H1 (cell line): ENCODE results near the gene BBS2. TPM values are rescaled to one million over a fixed set of nuclear protein-coding genes. Genes with fewer than 3 reads are reported as not detected.

Experiments
- ASH2L ChIP-seq: fragments of 200-600, 300-600 bp; sonication (generic); IDR thresholded peaks from one replicate; pipeline ENCODE4 v1.7.1; 2017; ENCODE audit warnings: low read length
- CHD7 ChIP-seq: fragments of 300-600 bp; sonication (generic); IDR thresholded peaks from 2 replicates; pipeline ENCODE4 v1.7.1; 2012; ENCODE audit warnings: low read length, moderate library complexity, mild to moderate bottlenecking, inconsistent platforms; ENCODE audit not compliant: insufficient replicate concordance
- RBBP5 ChIP-seq: IDR thresholded peaks from 2 replicates; pipeline ENCODE4 v1.7.1; 2012; ENCODE audit warnings: low read depth, mild to moderate bottlenecking, inconsistent platforms, low read length, moderate library complexity, borderline replicate concordance
- TAF7 ChIP-seq: optimal IDR thresholded peaks from 2 replicates; pipeline ENCODE3; 2011; ENCODE audit warnings: low read depth, mild to moderate bottlenecking, inconsistent platforms, low read length, moderate library complexity, borderline replicate concordance
- polyA plus RNA-seq, 7 experiments: library from polyadenylated mRNA; depleted of rRNA in 3 of 7; stranded (reverse) in 5 of 7; unstranded in 2 of 7; fragments of >200 nt in 5 of 7; fragments of 200-250 nt in 2 of 7; gene quantifications; 1 replicate in 5 of 7; 2 replicates in 1 of 7; 4 replicates in 1 of 7; pipeline versions ENCODE4 v1.2.1 to v1.2.3, GENCODE V29; 2011 to 2013; ENCODE audit warnings: missing spikeins in 2 of 7, mixed read lengths in 2 of 7
- total RNA-seq: library from RNA; stranded (reverse); fragmentation: NEBNext Ultra II Directional; extraction: Animal tissue kit (Norgen Biotek cat#: 25700); gene quantifications from 2 replicates; pipeline ENCODE4 v1.2.1, GENCODE V29; 2021

The BBS2 gene
- total and polyA plus RNA-seq, 2 of the 8 experiments (the other 6 are each of a cell fraction or from before 2014, with no cell fraction given): 12.3 to 15.1 TPM

- TF ChIP-seq RBBP5 (peak; percentile 99), ASH2L (peak; percentile 94), TAF7 (peak; percentile 98), CHD7 (peak; percentile 66)
Measured at GRCh38 chr16:56547120-56547948, 27.5 kb upstream of the BBS2 start (continued).
